HG02642 (cell line): ENCODE measurements around the gene MRPL42.

Experiments
- ATAC-seq: cut with Tn5 transposase; IDR thresholded peaks from one replicate; pipeline ENCODE4 v1.9.1; 2021; ENCODE audit warnings: mild to moderate bottlenecking; ENCODE audit not compliant: unreplicated experiment, poor library complexity

MRPL42 gene

DNA sequence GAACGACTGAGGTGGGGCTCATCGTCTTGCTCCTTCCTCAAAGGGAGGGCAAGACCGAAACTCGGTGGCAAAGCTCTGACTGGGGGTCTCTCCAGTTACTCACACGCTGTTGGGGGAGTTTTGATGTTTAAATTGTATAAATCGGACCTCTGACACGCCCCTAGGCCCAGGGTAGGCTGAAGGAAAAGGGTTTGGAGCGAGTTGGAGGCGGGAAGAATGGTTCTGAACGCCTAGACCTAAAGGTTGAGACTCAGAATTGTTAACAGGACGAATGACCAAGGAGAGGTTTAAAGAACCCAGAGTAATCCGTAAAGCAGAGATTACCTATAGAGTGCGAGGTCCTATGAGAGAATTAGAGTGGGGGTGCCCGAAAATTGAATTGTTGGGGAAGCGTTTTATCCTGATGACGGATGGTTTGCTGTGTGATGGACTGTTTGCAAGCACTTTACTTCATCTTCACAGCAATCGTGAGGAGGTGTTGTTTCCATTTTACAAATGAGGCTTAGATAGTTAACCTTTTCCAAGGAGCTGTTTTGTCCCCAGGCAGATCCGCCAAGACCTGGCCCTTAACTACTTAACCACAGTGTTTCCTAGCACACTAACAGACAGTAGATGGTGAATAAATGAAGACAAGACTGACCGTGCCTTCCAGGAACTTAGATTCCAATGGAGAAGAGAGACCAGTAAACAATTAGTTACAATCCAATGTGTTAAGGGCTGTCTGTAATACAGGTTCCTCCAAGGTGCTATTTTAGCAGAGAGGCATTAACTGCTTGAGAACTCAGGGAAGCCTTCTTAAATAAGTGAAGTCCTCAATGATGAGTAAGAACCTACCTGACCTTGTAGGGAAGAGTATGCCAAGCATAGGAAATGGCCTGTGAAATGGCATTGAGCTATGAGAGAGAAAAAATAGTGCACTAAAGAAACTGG is 24.6 kb upstream of the MRPL42 start:
- no peak for ATAC-seq

GRCh38 chr12:93443576-93443975 is 23.7 kb upstream of the MRPL42 start:
- no peak for ATAC-seq

DNA sequence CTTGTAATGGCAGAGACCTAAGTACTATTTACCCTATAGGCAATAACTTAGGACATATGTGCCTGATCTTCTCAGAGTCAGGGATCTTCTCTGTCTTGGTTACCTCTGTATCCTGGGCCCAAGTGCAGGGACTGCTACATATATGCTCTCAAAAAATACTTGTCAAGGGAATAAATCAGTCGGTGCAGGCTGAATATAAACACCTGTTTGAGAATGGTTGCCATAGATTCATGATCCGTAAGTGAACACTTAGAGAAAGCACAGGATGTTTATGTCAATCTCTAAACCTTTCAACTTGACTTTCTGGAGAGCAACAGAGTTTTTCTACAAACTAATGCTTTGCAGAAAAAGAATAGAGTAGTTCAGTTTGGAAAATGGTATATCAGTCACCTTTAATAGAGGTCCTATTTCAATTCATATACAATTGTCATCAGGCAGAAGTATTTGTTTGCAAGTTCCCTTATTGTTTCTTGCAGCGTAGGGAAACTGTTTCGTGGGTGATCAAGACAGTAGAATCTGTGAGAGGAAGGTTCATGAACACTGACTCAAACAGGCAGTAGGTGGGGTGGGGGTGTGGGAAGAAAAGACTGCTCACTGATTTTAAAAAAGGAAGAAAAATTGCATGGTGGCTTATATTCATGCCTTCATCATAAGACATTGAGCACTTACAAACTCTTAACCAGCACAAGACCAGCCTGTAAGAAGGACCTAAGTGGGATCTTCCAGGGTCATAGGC is 19.6 kb upstream of the MRPL42 start:
- no peak for ATAC-seq

GRCh38 chr12:93448796-93449195 is 18.5 kb upstream of the MRPL42 start:
- ATAC-seq, result no peak

GRCh38 chr12:93449277-93449676 is 18.0 kb upstream of the MRPL42 start:
- peak; percentile 76 for ATAC-seq

GRCh38 chr12:93451423-93452158 is 15.7 kb upstream of the MRPL42 start:
- no peak for ATAC-seq

- ATAC-seq, result no peak
Observed at GRCh38 chr12:93453633-93454032, 13.7 kb upstream of the MRPL42 start.

DNA sequence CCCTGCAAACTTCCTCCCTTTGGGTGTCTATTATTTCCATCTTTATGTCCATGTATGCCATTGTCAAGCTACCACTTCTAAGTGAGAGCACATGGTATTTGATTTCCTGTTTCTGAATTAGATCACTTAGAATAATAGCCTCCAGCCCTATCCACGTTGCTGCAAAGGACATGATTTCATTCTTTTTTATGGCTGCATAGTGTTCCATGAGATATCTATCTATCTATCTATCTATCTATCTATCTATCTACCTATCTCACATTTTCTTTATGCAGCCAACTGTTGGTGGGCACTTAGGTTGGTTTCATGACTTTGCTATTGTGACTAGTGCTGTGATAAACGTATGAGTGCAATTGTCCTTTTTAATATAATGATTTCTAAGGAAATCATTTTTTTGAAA is 11.2 kb upstream of the MRPL42 start:
- ATAC-seq, result no peak

DNA sequence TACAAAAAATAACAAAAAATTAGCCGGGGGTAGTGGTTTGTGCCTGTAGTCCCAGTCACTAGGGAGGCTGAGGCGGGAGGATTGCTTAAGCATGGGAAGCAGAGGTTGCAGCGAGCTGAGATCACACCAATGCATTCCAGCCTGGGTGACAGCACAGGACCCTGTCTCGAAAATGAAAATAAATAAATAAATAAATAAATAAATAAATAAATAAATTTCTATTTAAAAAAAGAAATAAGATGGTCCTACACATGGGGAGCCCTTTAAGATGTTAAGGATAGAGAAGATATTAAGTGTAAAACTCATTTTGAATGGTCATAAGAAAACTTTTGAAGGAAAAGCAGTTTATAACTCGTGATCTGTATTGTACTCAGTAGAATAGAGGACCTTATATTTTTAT is 8.2 kb upstream of the MRPL42 start:
- no peak for ATAC-seq

DNA sequence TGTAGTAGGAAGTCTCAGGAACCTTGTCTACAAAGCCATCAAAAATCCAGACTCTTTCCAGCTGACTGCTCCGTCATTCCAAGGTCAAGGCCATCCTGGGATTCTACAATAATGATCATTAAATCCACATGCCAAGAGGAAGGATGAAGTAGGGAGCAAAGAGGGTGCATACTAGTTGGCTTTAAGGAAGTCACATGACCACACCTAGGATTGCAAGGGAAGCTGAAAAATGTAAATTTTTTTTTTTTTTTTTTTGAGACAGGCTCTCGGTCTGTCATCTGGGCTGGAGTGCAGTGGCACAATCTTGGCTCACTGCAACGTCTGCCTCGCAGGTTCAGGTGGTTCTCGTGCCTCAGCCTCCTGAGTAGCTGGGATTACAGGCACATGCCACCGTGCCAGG is 7.3 kb upstream of the MRPL42 start:
- ATAC-seq, result no peak

DNA sequence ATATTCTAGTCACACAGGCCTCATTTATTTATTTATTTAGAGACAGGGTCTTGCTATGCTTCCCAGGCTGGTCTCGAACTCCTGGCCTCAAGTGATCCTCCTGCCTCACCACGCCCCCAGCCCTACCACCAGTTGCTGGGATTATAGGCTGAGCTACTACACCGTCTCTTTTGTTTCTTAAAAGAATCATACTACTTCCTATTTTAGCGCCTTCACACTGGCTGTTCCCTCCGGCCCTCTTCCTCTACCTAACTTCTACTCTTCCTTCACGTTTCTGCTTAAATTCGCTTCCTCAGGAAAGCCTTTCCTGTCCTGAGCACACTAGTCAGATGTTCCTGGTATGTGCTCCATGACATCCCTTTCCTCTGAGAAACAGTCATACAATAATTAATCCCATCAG is 6.4 kb upstream of the MRPL42 start:
- no peak for ATAC-seq

GRCh38 chr12:93461503-93461902 is 5.8 kb upstream of the MRPL42 start:
- ATAC-seq, result no peak

DNA sequence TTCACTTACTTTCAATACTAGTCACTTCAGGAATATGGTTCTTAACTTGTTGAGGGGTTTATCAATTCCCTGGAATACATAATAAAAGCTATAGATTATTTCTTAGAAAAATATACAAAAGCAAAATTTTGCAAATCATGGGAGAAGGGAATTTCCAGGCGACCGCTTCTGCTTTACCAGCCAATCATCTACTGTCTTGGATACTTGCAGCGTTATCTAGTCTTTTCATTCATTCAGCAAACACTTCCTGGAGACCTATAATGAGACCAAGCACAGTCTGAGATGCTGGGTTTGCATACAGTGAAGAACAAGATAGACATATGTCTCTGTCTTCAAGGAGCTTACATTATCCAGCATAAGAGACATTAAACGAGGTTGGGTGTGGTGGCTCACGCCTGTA is 1.5 kb upstream of the MRPL42 start:
- ATAC-seq, result no peak

GRCh38 chr12:93466625-93467350 is 526 bp upstream of the MRPL42 start:
- no peak for ATAC-seq

DNA sequence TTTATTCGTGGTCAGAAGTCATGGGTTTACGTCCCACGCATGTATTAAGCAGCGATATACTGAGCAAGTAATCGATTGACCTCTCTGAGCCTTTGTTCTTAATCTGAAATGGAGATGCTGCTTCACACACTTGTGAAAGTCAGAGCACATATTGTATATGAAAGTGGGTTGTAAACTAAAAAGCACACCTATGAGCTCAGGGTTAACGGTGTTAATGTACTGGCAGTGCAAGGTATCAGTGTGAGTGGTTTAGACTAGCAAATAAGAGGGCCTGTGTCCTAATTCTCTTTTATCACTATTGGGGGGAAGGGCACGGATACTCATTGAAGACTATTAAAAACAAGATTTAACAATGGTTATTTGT is 676 bp downstream of the MRPL42 start:
- ATAC-seq, result peak; percentile 17

- ATAC-seq, result no peak
Observed at GRCh38 chr12:93469386-93469785, 2.1 kb downstream of the MRPL42 start.

GRCh38 chr12:93476555-93476954 is 9.2 kb downstream of the MRPL42 start:
- ATAC-seq, result no peak

- ATAC-seq, result no peak
Observed at GRCh38 chr12:93482721-93483120, 15.4 kb downstream of the MRPL42 start.

DNA sequence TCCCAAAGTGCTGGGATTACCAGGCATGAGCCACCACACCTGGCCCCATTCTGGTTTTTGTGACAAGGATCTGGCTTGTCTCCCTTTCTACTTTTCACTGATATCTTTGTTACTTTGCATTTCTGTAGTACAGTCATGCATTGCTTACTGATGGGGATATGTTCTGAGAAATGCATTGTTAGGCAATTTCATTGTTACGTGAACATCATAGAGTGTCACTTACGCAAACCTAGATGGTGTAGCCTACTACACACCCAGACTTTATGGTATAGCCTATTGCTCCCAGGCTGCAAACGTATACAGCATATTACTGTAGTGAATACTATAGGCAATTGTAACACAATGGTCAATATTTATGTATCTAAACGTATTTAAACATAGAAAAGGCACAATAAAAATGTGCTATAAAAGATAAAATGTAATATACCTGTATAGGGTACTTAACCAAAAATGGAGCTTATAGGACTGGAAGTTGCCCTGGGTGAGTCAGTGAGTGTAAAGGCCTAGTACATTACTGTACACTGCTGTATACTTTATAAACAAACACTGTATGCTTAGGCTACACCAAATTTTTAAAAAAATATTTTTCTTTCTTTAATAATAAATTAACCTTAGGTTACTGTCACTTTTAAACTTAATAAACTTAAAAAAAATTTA is 16.0 kb downstream of the MRPL42 start:
- ATAC-seq, result no peak
